Measurements from ENCODE around the gene HPGDS.
"Not testable (repeated sequence)": the region's sequence is repeated elsewhere in the genome, so short reads cannot be mapped to it uniquely, and the experiment has no call there.

HPGDS gene

GRCh38 chr4:94357624-94358023 is 15.0 kb upstream of the HPGDS start:
- no peak for DNase-seq (ENCODE audit: low read depth in 1 of 2, low spot score in 1 of 2)

GRCh38 chr4:94356444-94356843 is 13.8 kb upstream of the HPGDS start:
- no peak for DNase-seq (ENCODE audit: low read depth in 1 of 2, low spot score in 1 of 2)

GRCh38 chr4:94354474-94354896 is 11.8 kb upstream of the HPGDS start:
- no peak for DNase-seq (ENCODE audit: low read depth in 1 of 2, low spot score in 1 of 2)

GRCh38 chr4:94352996-94353395 is 10.4 kb upstream of the HPGDS start:
- DNase-seq (ENCODE audit: low read depth in 1 of 2, low spot score in 1 of 2), result no peak

- DNase-seq (ENCODE audit: low read depth in 1 of 2, low spot score in 1 of 2), result no peak
Measured at GRCh38 chr4:94352163-94352562, 9.5 kb upstream of the HPGDS start.

GRCh38 chr4:94351319-94351718 is 8.7 kb upstream of the HPGDS start:
- DNase-seq (ENCODE audit: low read depth in 1 of 2, low spot score in 1 of 2), result no peak

- no peak for DNase-seq (ENCODE audit: low read depth in 1 of 2, low spot score in 1 of 2)
Measured at GRCh38 chr4:94350095-94350494, 7.5 kb upstream of the HPGDS start.

- DNase-seq (ENCODE audit: low read depth in 1 of 2, low spot score in 1 of 2), result no peak
Measured at GRCh38 chr4:94349193-94349592, 6.6 kb upstream of the HPGDS start.

GRCh38 chr4:94348666-94349065 is 6.0 kb upstream of the HPGDS start:
- no peak for DNase-seq (ENCODE audit: low read depth in 1 of 2, low spot score in 1 of 2)

GRCh38 chr4:94346541-94346940 is 3.9 kb upstream of the HPGDS start:
- DNase-seq (ENCODE audit: low read depth in 1 of 2, low spot score in 1 of 2), result no peak

- DNase-seq (ENCODE audit: low read depth in 1 of 2, low spot score in 1 of 2), result no peak
Measured at GRCh38 chr4:94345969-94346368, 3.3 kb upstream of the HPGDS start.

GRCh38 chr4:94345266-94345665 is 2.6 kb upstream of the HPGDS start:
- no peak for DNase-seq (ENCODE audit: low read depth in 1 of 2, low spot score in 1 of 2)

- no peak for DNase-seq (ENCODE audit: low read depth in 1 of 2, low spot score in 1 of 2)
Measured at GRCh38 chr4:94344457-94344856, 1.8 kb upstream of the HPGDS start.

GRCh38 chr4:94341481-94342370 is 910 bp downstream of the HPGDS start:
- DNase-seq (ENCODE audit: low read depth in 1 of 2, low spot score in 1 of 2), result no peak

- no peak for DNase-seq (ENCODE audit: low read depth in 1 of 2, low spot score in 1 of 2)
Measured at GRCh38 chr4:94339779-94340178, 2.9 kb downstream of the HPGDS start.

GRCh38 chr4:94338681-94339351 is 3.8 kb downstream of the HPGDS start:
- DNase-seq (ENCODE audit: low read depth in 1 of 2, low spot score in 1 of 2), result no peak

- DNase-seq (ENCODE audit: low read depth in 1 of 2, low spot score in 1 of 2), result not testable (repeated sequence)
Measured at GRCh38 chr4:94336791-94337190, 5.8 kb downstream of the HPGDS start.

GRCh38 chr4:94336303-94336702 is 6.3 kb downstream of the HPGDS start:
- no peak for DNase-seq (ENCODE audit: low read depth in 1 of 2, low spot score in 1 of 2)

GRCh38 chr4:94334962-94335361 is 7.7 kb downstream of the HPGDS start:
- no peak for DNase-seq (ENCODE audit: low read depth in 1 of 2, low spot score in 1 of 2)

GRCh38 chr4:94334476-94334875 is 8.2 kb downstream of the HPGDS start:
- no peak for DNase-seq (ENCODE audit: low read depth in 1 of 2, low spot score in 1 of 2)

- DNase-seq (ENCODE audit: low read depth in 1 of 2, low spot score in 1 of 2), result no peak
Measured at GRCh38 chr4:94333866-94334265, 8.8 kb downstream of the HPGDS start.

GRCh38 chr4:94332983-94333590 is 9.5 kb downstream of the HPGDS start:
- DNase-seq (ENCODE audit: low read depth in 1 of 2, low spot score in 1 of 2), result no peak

All from activated T-helper 1 cell treated with anti-CD3 and anti-CD28 coated beads, Interleukin-2, amount 50 U/mL, for 16 hours (primary cell).